Stimulated activated memory B cell treated with anti-CD40 and anti-IgM and Interleukin-4, amounts not matched to agents 10 μg/mL and 1 μg/mL and 100 μg/mL, for 72 hours (primary cell): Measurements from ENCODE around the gene SYVN1.

Experiments
- ATAC-seq: fragments of 150-1000 bp; cut with Tn5 transposase; 2 replicates; pipeline ENCODE4 v1.10.0; 2021
- H3K27ac Mint-ChIP-seq: one replicate; pipeline ENCODE4 v1.8.0; 2022; ENCODE audit warnings: mild to moderate bottlenecking, mixed read lengths
- H3K27me3 Mint-ChIP-seq: one replicate; pipeline ENCODE4 v1.8.0; 2022; ENCODE audit warnings: mixed read lengths
- H3K36me3 Mint-ChIP-seq: one replicate; pipeline ENCODE4 v1.8.0; 2022; ENCODE audit warnings: mixed read lengths
- H3K4me1 Mint-ChIP-seq: one replicate; pipeline ENCODE4 v1.8.0; 2022; ENCODE audit warnings: mixed read lengths
- H3K4me3 Mint-ChIP-seq: one replicate; pipeline ENCODE4 v1.8.0; 2022; ENCODE audit warnings: mild to moderate bottlenecking, moderate library complexity, mixed read lengths
- H3K9me3 Mint-ChIP-seq: one replicate; pipeline ENCODE4 v1.8.0; 2022; ENCODE audit warnings: mixed read lengths

The SYVN1 gene

DNA sequence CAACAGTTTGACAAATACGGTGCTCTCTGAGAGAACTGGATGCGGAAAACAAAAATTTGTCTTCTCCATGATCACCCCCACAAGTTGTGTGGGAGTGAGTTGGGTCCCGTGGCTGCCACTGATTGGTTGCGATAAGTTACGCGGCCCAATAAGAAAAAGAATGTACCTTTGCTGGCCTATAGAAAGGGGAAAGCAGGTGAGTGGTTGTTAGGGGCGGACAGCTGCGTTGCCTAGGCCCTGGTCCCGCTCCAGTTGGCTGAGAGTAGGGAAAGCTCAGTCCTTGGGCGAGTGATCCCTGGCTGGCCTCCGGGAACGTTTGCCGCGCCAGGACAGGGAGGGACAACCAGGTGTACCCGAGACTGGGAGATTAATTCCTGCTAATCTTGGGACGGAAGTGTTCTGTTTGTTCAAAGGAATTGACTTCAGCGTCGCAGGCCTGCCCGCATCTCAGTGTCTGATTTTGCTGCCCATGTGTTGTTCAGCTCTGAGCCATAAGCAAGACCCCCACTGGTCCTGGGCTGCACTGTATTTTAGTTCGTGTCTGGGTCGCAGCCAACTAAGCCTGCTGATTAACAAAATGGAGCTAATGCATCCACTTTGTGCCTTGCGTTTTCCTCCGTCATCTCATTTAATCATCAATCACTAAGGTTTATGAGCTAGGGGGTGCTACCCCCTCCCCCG lies 773 bp upstream of the SYVN1 start:
- ATAC-seq, result peak; percentile 88
- Mint-ChIP-seq H3K27me3 (no peaks in the 10 kb centered on the region), H3K27ac (peak overlapping the region; percentile 98), H3K4me3 (peak overlapping the region; percentile 94), H3K9me3 (no peaks in the 10 kb centered on the region), H3K36me3 (peaks cover 31% of the 10 kb centered on the region), H3K4me1 (peaks cover 63% of the 10 kb centered on the region)

DNA sequence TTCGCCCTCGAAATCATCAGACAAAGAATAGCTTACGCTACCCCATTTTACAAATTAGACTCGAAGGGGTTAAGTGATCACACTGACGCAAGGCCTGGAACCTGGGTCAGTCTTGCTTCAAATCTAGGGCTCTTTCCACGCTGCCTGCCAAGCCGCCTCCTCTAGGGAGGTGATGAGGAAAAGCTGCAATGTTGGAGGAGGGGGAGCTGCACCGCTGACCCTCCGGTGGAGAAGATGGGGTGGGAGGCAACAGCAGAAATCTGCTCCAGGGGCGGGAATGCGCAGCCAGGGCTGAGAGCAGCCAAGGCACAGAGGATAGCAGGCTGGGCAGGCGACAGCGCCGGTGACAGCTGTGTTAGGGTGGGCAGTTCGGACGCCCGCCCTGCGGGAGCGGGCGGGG lies 595 bp downstream of the SYVN1 start:
- Mint-ChIP-seq H3K4me1 (peaks cover 75% of the 10 kb centered on the region), H3K27me3 (no peaks in the 10 kb centered on the region), H3K9me3 (no peaks in the 10 kb centered on the region), H3K4me3 (peak overlapping the region; percentile 94), H3K36me3 (peaks cover 43% of the 10 kb centered on the region), H3K27ac (peak overlapping the region; percentile 98)
- no peak for ATAC-seq

DNA sequence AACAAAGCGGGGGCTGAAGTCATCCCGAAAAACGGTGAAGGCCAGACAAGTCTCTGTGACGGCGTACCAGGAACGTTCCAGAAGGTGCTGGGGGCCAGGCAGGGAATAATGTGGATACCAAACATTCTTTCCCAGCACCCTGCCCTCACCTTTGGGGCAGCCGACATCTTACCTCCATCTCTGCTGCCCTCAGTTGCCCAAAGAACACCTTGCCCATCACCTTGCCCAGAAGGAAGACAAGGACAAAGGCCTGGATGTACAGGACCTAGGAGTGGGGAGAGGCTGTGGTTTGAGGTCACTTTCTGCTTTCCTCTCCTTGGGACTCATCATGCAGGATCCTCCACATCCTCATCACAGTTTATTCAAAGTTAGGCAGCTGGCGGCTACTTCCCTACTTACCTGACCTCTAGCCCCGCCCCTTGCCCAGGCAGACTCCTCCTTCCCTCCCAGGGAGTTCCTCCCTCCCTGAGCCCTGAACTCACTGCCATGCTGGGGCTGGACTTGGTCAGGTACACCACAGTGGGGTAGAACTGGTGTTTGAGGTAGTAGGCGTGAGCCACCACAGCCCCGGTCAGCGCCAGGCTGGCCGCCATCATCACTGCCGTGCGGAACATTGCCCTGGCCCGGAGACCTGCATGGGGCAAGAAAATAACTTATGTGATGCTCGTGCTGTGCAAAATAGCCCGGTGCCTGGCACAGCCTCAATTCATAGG lies 1.2 kb downstream of the SYVN1 start:
- H3K4me1 Mint-ChIP-seq, result peaks cover 81% of the 10 kb centered on the region

DNA sequence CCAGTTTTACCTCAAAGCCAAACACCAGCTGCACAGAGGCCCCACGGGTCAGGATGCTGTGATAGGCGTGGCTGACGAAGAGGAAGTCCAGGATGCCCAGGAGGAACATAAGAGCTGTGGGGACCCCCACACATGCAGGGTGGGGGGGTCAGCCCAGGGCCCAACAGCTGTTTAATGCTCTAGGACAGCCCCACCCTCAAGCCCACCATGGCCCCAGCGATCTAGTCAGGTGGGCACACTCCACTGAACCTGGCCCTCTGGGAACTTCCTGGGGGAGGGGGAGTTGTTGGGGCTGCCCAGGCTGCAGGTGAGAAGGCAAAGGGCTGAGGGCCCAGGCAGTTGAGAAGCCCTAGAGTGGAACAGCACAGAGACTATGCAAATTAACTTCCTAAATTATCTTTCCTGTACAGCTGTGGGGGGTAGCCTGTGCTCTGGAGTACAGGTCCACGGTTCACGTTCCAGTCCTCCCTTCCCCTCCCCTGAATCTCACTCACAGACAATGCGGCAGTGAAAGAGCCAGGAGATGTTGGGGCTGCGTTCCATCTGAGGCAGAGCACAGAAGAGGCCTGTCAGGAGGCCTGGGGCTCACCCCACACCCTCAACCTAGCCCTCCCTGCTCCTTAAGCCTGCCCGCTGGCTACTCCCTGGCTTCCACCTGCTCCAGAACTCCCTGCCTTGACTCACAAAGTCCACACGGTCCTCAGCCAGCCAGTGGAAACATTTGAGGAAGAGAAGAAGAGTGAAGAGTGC lies 1.9 kb downstream of the SYVN1 start:
- H3K9me3 Mint-ChIP-seq, result no peaks in the 10 kb centered on the region
- H3K4me1 Mint-ChIP-seq, result peaks cover 84% of the 10 kb centered on the region
- H3K4me3 Mint-ChIP-seq, result peak overlapping the region; percentile 94
- peaks cover 53% of the 10 kb centered on the region for H3K36me3 Mint-ChIP-seq
- ATAC-seq, result peak; percentile 80
- H3K27me3 Mint-ChIP-seq, result no peaks in the 10 kb centered on the region
- H3K27ac Mint-ChIP-seq, result peak overlapping the region; percentile 98

More for the DNA sequence above, 1.2 kb downstream of the SYVN1 start:
- peak overlapping the region; percentile 98 for H3K27ac Mint-ChIP-seq
- peak overlapping the region; percentile 94 for H3K4me3 Mint-ChIP-seq
- no peaks in the 10 kb centered on the region for H3K9me3 Mint-ChIP-seq
- peak; percentile 57 for ATAC-seq
- H3K36me3 Mint-ChIP-seq, result peaks cover 48% of the 10 kb centered on the region
- H3K27me3 Mint-ChIP-seq, result no peaks in the 10 kb centered on the region

- no peaks in the 10 kb centered on the region for H3K9me3 Mint-ChIP-seq
- ATAC-seq, result no peak
- H3K36me3 Mint-ChIP-seq, result peaks cover 58% of the 10 kb centered on the region
Observed at GRCh38 chr11:65131895-65132237, 2.5 kb downstream of the SYVN1 start.

GRCh38 chr11:65131417-65131776 lies 2.9 kb downstream of the SYVN1 start:
- Mint-ChIP-seq H3K9me3 (no peaks in the 10 kb centered on the region), H3K4me1 (peaks cover 85% of the 10 kb centered on the region), H3K36me3 (peaks cover 60% of the 10 kb centered on the region), H3K27ac (peak overlapping the region; percentile 98), H3K4me3 (peak overlapping the region; percentile 94), H3K27me3 (no peaks in the 10 kb centered on the region)
- no peak for ATAC-seq

More at GRCh38 chr11:65131895-65132237, 2.5 kb downstream of the SYVN1 start:
- peak overlapping the region; percentile 94 for H3K4me3 Mint-ChIP-seq
- peaks cover 85% of the 10 kb centered on the region for H3K4me1 Mint-ChIP-seq
- peak overlapping the region; percentile 98 for H3K27ac Mint-ChIP-seq
- no peaks in the 10 kb centered on the region for H3K27me3 Mint-ChIP-seq

DNA sequence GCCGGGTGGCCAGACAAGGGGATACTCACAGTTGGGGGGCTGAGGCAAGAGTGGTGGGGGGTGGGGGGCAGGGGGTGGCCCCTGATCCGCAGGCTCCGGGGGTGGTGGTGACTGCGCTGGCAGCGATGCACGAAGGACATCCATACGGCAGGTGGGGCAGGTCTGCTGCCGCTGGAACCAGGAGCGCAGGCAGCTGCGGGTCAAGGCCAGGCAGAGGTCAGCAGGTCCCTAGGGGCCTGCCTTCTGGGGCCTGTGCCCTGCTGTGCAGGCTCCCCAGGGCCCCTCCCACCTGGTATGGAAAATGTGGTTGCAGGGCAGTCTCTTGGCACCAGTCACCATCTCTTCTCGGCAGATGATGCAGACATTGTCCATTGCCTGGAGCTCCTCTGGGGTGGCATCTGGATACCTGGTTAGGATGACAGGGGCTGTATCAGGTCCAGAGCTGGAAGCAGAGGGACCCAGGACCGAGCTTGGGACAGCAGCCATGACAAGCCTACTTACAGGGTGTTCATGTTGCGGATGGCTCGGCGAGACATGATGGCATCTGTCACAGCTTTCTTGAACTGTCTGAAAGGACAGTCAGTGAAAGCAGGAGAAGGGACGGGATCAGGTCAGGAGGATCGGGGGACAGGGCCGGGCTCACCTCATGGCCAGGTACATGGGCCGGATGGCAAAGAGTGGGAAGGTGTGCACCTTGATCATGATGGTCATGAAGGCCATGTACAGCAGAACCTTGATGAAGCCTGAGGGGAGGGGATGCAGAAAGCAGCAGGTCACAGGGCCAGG lies 3.5 kb downstream of the SYVN1 start:
- Mint-ChIP-seq H3K4me1 (peaks cover 81% of the 10 kb centered on the region), H3K36me3 (peaks cover 63% of the 10 kb centered on the region), H3K27ac (peak overlapping the region; percentile 98), H3K4me3 (peak overlapping the region; percentile 73), H3K27me3 (no peaks in the 10 kb centered on the region), H3K9me3 (no peaks in the 10 kb centered on the region)
- ATAC-seq, result no peak

DNA sequence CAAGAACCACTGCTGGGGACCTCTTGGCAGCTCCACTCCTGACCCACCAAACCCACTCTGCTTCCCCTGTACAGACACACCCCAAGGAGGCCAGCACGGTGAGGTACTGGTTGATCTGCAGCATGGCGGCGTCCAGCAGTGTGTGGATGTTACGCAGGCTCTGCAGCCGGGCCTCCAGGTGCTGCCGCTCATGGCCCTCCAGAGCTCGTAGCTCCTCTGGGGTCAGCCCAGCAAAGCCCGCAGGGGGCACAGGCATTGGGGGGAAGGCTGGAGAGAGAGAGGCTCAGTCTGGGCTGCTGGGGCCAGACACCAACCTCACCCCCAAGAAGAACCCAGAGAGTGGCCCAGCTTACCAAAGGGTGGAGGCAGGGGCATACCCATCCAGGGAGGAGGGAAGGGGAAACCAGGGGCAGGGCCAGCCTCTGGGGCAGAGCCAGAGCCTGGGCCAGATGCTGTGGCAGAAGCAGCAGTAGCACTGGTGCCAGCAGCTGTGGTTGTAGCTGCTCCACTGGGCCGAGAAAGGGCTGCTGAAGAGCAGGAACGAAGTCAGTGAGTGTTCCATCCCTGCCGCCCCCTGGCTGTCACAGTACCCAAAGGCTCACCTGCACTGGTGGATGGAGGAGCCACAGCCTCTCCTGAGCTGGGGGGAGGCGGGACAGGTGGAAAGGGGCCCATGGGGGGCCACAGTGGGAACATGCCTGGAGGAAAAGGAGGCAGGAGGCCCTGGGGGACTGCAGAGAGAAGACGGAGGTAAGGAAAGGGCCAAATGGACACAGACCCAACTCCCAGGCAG lies 4.5 kb downstream of the SYVN1 start:
- Mint-ChIP-seq H3K4me3 (peak overlapping the region; percentile 73), H3K4me1 (peaks cover 72% of the 10 kb centered on the region), H3K27me3 (no peaks in the 10 kb centered on the region), H3K36me3 (peaks cover 70% of the 10 kb centered on the region), H3K27ac (peak overlapping the region; percentile 98), H3K9me3 (no peaks in the 10 kb centered on the region)
- ATAC-seq, result no peak

DNA sequence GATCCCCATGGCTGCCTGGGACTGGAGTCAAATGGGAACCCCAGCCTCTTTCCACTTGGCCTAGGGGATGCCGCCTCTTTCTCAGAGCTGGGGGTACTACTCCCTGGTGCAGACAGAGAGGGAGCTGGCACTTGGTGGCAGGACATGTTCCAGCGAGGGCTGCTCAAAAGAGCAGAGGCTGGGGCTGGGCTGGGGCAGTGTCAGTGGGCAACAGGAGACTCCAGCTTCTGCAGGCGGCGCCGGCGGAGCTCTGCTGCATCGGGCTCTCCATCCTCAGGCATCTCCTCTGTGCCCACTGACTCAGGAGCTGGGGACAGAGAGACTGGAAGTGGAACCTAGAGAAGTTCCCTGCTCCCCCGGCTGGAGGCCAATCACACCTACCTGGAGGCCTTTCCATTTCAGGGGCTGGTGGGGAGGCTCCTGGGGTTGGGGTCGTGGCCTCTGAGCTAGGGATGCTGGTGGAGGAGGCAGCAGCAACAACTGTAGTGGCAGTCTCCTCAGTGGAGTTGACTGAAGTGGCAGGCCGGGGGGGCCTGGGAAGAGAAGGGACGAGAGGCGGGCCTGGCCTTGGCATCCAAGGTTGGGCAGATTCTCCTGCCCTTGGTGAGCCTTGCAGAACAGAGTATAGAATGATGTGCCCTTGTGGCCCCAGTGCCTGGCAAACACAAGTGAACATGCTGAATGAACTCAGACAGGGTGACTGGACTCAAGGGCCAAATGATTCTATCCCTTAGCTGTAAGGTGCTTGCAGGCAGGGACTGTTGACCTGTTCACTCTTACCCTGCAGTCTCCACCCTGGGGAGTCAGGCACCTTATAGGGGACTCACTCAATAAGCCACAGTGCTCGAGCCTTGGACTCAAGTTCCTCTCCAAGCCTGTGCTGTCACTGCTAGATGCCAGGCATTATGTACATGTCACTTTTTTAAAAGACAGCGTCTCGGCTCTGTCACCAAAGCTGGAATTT lies 5.9 kb downstream of the SYVN1 start:
- Mint-ChIP-seq H3K9me3 (no peaks in the 10 kb centered on the region), H3K4me1 (peaks cover 78% of the 10 kb centered on the region), H3K36me3 (peaks cover 71% of the 10 kb centered on the region), H3K27ac (no peak overlapping the region), H3K27me3 (no peaks in the 10 kb centered on the region), H3K4me3 (no peak overlapping the region)
- no peak for ATAC-seq

DNA sequence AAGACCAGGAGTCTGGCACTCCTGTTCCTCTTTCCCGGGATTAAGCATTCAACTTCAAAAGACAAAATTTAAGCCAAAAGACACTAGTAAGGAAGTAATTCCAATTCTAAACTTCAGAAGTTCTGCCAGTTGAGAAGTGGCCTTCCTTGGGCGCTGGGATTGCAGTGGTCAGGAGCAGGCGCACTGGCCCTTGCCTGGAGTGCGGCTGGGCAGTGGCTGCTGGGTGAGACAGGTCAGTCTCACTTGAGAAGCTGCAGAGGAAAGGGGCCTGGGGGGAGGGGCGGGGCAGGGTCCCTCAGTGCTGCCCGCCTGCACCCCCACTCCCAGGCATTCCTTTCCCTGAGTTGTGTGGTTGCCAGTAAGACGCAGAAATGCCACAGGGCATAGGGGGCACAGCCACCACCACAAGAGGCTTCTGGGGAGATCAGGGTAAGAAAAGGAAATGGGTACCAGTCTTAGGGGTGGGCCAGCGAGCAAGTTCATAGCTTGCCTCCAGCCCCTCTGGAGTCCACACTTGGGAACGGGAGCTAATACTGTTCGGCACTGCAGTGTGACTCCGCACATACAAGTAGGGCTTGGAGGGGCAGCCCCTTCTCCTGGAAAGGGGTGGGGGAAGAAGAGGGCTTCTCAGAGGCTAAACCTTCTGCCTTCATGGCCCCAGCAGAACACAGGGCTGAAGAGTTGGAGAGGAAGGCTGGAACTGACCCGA lies 6.7 kb downstream of the SYVN1 start:
- Mint-ChIP-seq H3K36me3 (peaks cover 62% of the 10 kb centered on the region), H3K27me3 (no peaks in the 10 kb centered on the region), H3K9me3 (no peaks in the 10 kb centered on the region), H3K4me3 (no peak overlapping the region), H3K27ac (peak overlapping the region; percentile 38), H3K4me1 (peaks cover 77% of the 10 kb centered on the region)
- no peak for ATAC-seq

DNA sequence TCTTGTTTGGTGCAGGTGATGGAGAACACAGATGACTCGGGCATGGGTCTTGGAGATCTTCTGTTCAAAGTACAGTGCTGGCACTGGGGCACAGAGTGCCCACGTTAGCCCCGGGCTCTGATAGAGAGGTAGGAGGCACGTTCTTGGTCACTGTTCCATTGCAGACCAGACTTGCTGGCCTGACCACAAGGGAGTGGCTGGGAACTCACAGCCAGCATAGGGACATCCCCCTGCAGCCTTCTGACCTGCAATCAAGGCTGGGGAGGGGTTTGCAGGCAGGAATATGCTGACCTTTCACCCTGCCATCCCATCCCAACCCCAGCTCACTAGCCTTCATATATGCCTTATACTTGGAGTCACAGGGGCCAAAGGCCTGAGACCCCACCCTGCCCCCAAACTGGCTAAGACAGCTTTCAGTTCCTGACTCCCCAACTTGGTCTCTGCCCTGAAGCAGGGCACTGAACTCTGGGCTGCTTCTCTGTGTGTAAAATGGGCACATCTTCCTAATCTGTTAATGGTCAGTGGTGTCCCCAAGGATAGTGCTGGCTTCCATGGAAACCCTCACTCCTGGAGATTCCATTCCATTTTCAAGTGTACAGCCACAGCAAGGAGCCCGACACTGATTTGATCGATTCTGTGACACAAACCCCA lies 7.6 kb downstream of the SYVN1 start:
- peak overlapping the region; percentile 38 for H3K27ac Mint-ChIP-seq
- no peaks in the 10 kb centered on the region for H3K9me3 Mint-ChIP-seq
- H3K27me3 Mint-ChIP-seq, result no peaks in the 10 kb centered on the region
- H3K4me1 Mint-ChIP-seq, result peaks cover 75% of the 10 kb centered on the region
- ATAC-seq, result no peak
- H3K4me3 Mint-ChIP-seq, result no peak overlapping the region
- peaks cover 62% of the 10 kb centered on the region for H3K36me3 Mint-ChIP-seq

GRCh38 chr11:65125197-65126056 lies 8.9 kb downstream of the SYVN1 start:
- H3K36me3 Mint-ChIP-seq, result peaks cover 67% of the 10 kb centered on the region
- peaks cover 75% of the 10 kb centered on the region for H3K4me1 Mint-ChIP-seq
- no peaks in the 10 kb centered on the region for H3K9me3 Mint-ChIP-seq
- ATAC-seq, result no peak
- no peaks in the 10 kb centered on the region for H3K27me3 Mint-ChIP-seq
- H3K4me3 Mint-ChIP-seq, result no peak overlapping the region
- H3K27ac Mint-ChIP-seq, result no peak overlapping the region
